ENCODE results near the gene DDX39B.

The DDX39B gene

GRCh38 chr6:31582230-31582643 lies 40.4 kb upstream of the DDX39B start, which contains the start of gene LTB:
Gene LTB (minus strand): TSS chr6:31582424. CDS start chr6:31582417, 7 bp downstream.
- TF ChIP-seq CTCF (IDR thresholded peaks at IDR 0.05), result no peak

- TF ChIP-seq CTCF (IDR thresholded peaks at IDR 0.05), result no peak
Measured at GRCh38 chr6:31581434-31582229, 39.8 kb upstream of the DDX39B start.

GRCh38 chr6:31580807-31581433 lies 39.1 kb upstream of the DDX39B start:
- TF ChIP-seq CTCF (IDR thresholded peaks at IDR 0.05), result peak; percentile 94

- no peak for TF ChIP-seq CTCF (IDR thresholded peaks at IDR 0.05)
Measured at GRCh38 chr6:31580438-31580740, 38.6 kb upstream of the DDX39B start.

GRCh38 chr6:31579546-31580437 lies 38.0 kb upstream of the DDX39B start:
- no peak for TF ChIP-seq CTCF (IDR thresholded peaks at IDR 0.05)

GRCh38 chr6:31579119-31579505 lies 37.3 kb upstream of the DDX39B start:
- no peak for TF ChIP-seq CTCF (IDR thresholded peaks at IDR 0.05)
